ENCODE results near the gene FOXA2. TPM values are rescaled to one million over a fixed set of nuclear protein-coding genes. Genes with fewer than 3 reads are reported as not detected.

FOXA2 gene
- total and polyA plus RNA-seq, 9 of the 15 experiments (the other 6 are each of a cell fraction or from before 2014, with no cell fraction given): 0.10 to 1.0 (median 0.25) TPM

DNA sequence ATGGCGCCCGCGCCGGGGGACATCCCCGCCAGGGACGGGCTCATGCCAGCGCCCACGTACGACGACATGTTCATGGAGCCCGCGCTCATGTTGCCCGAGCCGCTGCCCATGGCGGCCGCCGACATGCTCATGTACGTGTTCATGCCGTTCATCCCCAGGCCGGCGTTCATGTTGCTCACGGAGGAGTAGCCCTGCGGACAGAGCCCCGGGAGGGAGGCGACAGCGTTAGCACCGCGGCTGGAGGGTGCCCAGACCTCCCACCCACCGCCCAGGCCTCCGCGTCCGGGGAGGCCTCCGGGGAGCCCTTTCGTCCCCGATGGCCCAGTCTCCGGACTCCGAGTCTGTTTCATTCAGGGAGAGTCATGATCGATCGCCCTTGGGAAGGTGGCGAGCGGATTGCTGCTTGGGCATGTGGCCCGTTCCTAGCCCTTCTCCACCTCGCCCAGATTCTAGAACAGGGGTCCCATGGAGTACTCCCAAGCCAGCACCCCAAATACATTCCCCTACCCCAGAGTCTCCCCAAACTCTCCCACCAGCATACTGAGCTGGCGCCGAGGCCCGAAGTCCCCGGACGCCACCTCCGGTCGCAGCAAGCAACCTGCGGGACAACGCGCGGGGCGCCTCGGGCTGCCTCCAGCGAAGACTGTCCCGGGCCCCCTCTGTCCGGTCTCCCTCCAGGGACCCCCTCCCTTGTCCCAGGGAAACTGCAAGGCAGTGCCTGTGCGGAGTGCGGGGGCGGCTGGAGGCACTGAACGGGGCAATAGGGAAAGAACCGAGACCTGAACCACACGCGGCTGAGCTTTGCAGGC lies 1.2 kb downstream of the FOXA2 start:
- H3K9me3 ChIP-seq (replicated peaks; ENCODE audit: control insufficient read depth, insufficient read depth, low read depth, low read length): no peaks in the 10 kb centered on the region
- FAIRE-seq (no peak), DNase-seq (ENCODE audit: extremely low read depth in 1 of 4, low spot score in 3 of 4) (no peak), ATAC-seq (no peak)
- H3K9me1 ChIP-seq (ENCODE audit: control insufficient read depth, insufficient read depth, low read length): no peaks in the 10 kb centered on the region
- 0 out of 2 replicates have a peak overlapping the region, but pooled peaks have one; percentile 55 for H3K4me2 ChIP-seq (ENCODE audit: insufficient read depth, low read length)
- no peaks in the 10 kb centered on the region for H4K20me1 ChIP-seq (replicated peaks; ENCODE audit: control insufficient read depth, insufficient read depth, low read length)
- H3K4me1 ChIP-seq (replicated peaks in 1 of 2; ENCODE audit: control insufficient read depth in 2 of 2, insufficient read depth in 2 of 2, low read length in 2 of 2): peaks cover 0 to 36% of the 10 kb centered on the region in 2 experiments; a peak in 2 of 5 replicates
- no TSS peak for BruUV-seq (replicated peaks)
- H3K27ac ChIP-seq (ENCODE audit: extremely low read depth, low read depth, low read length): no peak overlapping the region
- H3K36me3 ChIP-seq (ENCODE audit: control insufficient read depth, insufficient read depth, low read length): no peaks in the 10 kb centered on the region
- CTCF ChIA-PET (ENCODE audit: low intra/inter-chr PET ratio): no interaction called here
- H2AFZ ChIP-seq (ENCODE audit: low read depth, low read length): no peak overlapping the region
- in situ Hi-C loops (cut with MboI) (no loop called here), intact Hi-C loops (cut with micrococcal nuclease) (loop anchor here (10.0 kb wide), 2 partner anchors 58 to 128 kb away; no protein-coding TSS in a partner anchor)
- no peaks in the 10 kb centered on the region; the same call in 2 of the 3 replicates for H3K79me2 ChIP-seq (ENCODE audit: control insufficient read depth, insufficient read depth, low read length)
- H3K4me3 ChIP-seq: peak overlapping the region; percentile 33; the same call in 1 of the 2 replicates
- POLR2A ChIA-PET: no interaction called here
- WGBS (ENCODE audit: insufficient coverage, low coverage, missing lambda C conversion rate): 73% methylated on average over 12 of the region's 66 CpGs
- no peak for TF ChIP-seq ZNF197 (CRISPR knock-in tag; IDR thresholded peaks at IDR 0.05; ENCODE audit: low read depth)
- TF ChIP-seq YY1 (IDR thresholded peaks at IDR 0.05; ENCODE audit: borderline replicate concordance in 1 of 3, control insufficient read depth in 1 of 3, extremely low read depth in 1 of 3, insufficient read depth in 3 of 3, insufficient read length in 1 of 3, insufficient replicate concordance in 2 of 3, low read depth in 1 of 3, low read length in 2 of 3): no peak
- TF ChIP-seq EGR1 (conservative IDR thresholded peaks at IDR 0.05): peak; percentile 46; the same call in 1 of the 2 replicates
- no peak for TF ChIP-seq JUN (IDR thresholded peaks at IDR 0.05; ENCODE audit: borderline replicate concordance, low read depth, low read length)
- TF ChIP-seq JUN (CRISPR knock-in tag; IDR thresholded peaks at IDR 0.05; ENCODE audit: borderline replicate concordance): no peak
- TF ChIP-seq, protein P1, sequence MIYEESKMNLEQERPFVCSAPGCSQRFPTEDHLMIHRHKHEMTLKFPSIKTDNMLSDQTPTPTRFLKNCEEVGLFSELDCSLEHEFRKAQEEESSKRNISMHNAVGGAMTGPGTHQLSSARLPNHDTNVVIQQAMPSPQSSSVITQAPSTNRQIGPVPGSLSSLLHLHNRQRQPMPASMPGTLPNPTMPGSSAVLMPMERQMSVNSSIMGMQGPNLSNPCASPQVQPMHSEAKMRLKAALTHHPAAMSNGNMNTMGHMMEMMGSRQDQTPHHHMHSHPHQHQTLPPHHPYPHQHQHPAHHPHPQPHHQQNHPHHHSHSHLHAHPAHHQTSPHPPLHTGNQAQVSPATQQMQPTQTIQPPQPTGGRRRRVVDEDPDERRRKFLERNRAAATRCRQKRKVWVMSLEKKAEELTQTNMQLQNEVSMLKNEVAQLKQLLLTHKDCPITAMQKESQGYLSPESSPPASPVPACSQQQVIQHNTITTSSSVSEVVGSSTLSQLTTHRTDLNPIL (CRISPR knock-in tag; IDR thresholded peaks at IDR 0.05): no peak
- no peak for TF ChIP-seq ZNF12 (CRISPR knock-in tag; IDR thresholded peaks at IDR 0.05)
- H3K9ac ChIP-seq (ENCODE audit: insufficient read depth in 1 of 2, low read depth in 2 of 2, low read length in 2 of 2): no peak overlapping the region
- H3K27me3 ChIP-seq (ENCODE audit: control insufficient read depth in 2 of 2, insufficient read depth in 2 of 2, low read length in 2 of 2): no peaks in the 10 kb centered on the region; a peak in 1 of 5 replicates

All from K562 (cell line).